ENCODE results near the gene CNNM1. TPM values are rescaled to one million over a fixed set of nuclear protein-coding genes. Genes with fewer than 3 reads are reported as not detected.

The CNNM1 gene
- total and polyA plus RNA-seq, 9 of the 15 experiments (the other 6 are each of a cell fraction or from before 2014, with no cell fraction given), result not detected

GRCh38 chr10:99318048-99318447 lies 11.1 kb upstream of the CNNM1 start (continued):
- TF ChIP-seq TAL1 (IDR thresholded peaks at IDR 0.05) (no peak), GTF3C2 (IDR thresholded peaks at IDR 0.05; ENCODE audit: borderline replicate concordance, extremely low read depth, insufficient read length) (no peak), BDP1 (IDR thresholded peaks at IDR 0.05; ENCODE audit: insufficient read depth, insufficient read length) (no peak)

GRCh38 chr10:99318475-99318874 lies 10.7 kb upstream of the CNNM1 start:
- H3K4me3 ChIP-seq, result no peak overlapping the region
- intact Hi-C loops (cut with micrococcal nuclease) (no loop called here), in situ Hi-C loops (cut with MboI) (no loop called here)
- H3K9me3 ChIP-seq (replicated peaks; ENCODE audit: control insufficient read depth, insufficient read depth, low read depth, low read length), result no peaks in the 10 kb centered on the region
- H4K20me1 ChIP-seq (replicated peaks; ENCODE audit: control insufficient read depth, insufficient read depth, low read length), result no peaks in the 10 kb centered on the region
- CTCF ChIA-PET (ENCODE audit: low intra/inter-chr PET ratio), result no interaction called here
- H3K4me1 ChIP-seq (replicated peaks in 1 of 2; ENCODE audit: control insufficient read depth in 2 of 2, insufficient read depth in 2 of 2, low read length in 2 of 2), result peaks cover 0 to 9% of the 10 kb centered on the region in 2 experiments; a peak in 2 of 5 replicates
- no peak for TF ChIP-seq DACH1 (IDR thresholded peaks at IDR 0.05; ENCODE audit: partially characterized antibody)
- no peak for TF ChIP-seq PPARD (CRISPR knock-in tag; IDR thresholded peaks at IDR 0.05)
- TF ChIP-seq ZEB2 (IDR thresholded peaks at IDR 0.05), result no peak
- TF ChIP-seq SPI1 (IDR thresholded peaks at IDR 0.05; ENCODE audit: borderline replicate concordance, low read depth, low read length), result no peak
- no peak for TF ChIP-seq MTA2 (IDR thresholded peaks at IDR 0.05; ENCODE audit: low read depth)
- no peaks in the 10 kb centered on the region for H3K9me1 ChIP-seq (ENCODE audit: control insufficient read depth, insufficient read depth, low read length)
- DNase-seq (ENCODE audit: extremely low read depth in 1 of 4, low spot score in 3 of 4) (no peak), FAIRE-seq (no peak), ATAC-seq (no peak)
- WGBS (ENCODE audit: insufficient coverage, low coverage, missing lambda C conversion rate), result 0% methylated on average over 2 of the region's 2 CpGs
- no peak overlapping the region for H3K9ac ChIP-seq (ENCODE audit: insufficient read depth in 1 of 2, low read depth in 2 of 2, low read length in 2 of 2)
- no peak overlapping the region for H3K27ac ChIP-seq (ENCODE audit: extremely low read depth, low read depth, low read length)
- H3K4me2 ChIP-seq (ENCODE audit: insufficient read depth, low read length), result no peak overlapping the region
- no peak overlapping the region for H2AFZ ChIP-seq (ENCODE audit: low read depth, low read length)
- POLR2A ChIA-PET, result interaction anchor here (0.6 kb wide), 1 partner anchor 21 kb away, joined by 3 read pairs; no protein-coding TSS in a partner anchor
- no peaks in the 10 kb centered on the region for H3K79me2 ChIP-seq (ENCODE audit: control insufficient read depth, insufficient read depth, low read length)
- no peaks in the 10 kb centered on the region for H3K36me3 ChIP-seq (ENCODE audit: control insufficient read depth, insufficient read depth, low read length)
- no TSS peak for BruUV-seq (replicated peaks)
- H3K27me3 ChIP-seq (ENCODE audit: control insufficient read depth in 2 of 2, insufficient read depth in 2 of 2, low read length in 2 of 2), result peaks cover 6 to 14% of the 10 kb centered on the region in 2 experiments; a peak in 3 of 5 replicates
